ENCODE measurements around the gene RAB29.

GRCh38 chr1:205817364-205817763, 42.1 kb upstream of the RAB29 start:
- no peak for TF ChIP-seq SUZ12 (IDR thresholded peaks at IDR 0.05; ENCODE audit: extremely low read depth, insufficient read depth, insufficient read length)
- TF ChIP-seq YY1 (IDR thresholded peaks at IDR 0.05; ENCODE audit: insufficient read depth, insufficient read length) = no peak
